ENCODE results near the gene OPCML.

DNA sequence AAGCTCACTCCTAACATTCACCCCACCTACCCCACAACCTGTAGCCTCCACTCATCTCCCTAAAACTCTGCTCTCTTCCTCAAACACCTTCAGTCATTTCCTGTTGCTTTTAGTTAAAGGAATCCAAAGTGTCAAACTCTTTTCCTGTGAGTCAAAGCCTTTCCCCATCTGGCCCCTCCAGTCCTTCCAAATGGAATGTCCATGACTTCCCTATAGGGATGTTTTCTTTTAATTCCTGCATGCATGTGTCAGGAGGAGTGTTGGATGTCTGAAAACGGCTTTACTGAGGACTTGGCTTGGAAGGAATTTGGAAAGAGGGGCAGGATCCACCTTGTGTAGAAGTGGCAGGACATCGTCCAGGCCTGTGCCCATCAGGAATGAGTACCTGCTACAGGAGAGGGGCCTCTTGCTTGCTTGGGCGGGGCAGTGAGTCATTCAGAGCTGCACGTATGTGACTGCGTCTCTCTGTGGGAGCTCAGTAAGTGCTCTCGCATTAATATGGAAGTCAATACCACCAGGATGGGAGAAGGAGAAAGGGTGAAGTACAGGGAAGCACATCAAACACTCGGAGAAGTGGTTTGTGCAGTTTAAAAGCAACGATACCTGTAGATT is 491.9 kb downstream of the OPCML start:
- TF ChIP-seq, protein P1, sequence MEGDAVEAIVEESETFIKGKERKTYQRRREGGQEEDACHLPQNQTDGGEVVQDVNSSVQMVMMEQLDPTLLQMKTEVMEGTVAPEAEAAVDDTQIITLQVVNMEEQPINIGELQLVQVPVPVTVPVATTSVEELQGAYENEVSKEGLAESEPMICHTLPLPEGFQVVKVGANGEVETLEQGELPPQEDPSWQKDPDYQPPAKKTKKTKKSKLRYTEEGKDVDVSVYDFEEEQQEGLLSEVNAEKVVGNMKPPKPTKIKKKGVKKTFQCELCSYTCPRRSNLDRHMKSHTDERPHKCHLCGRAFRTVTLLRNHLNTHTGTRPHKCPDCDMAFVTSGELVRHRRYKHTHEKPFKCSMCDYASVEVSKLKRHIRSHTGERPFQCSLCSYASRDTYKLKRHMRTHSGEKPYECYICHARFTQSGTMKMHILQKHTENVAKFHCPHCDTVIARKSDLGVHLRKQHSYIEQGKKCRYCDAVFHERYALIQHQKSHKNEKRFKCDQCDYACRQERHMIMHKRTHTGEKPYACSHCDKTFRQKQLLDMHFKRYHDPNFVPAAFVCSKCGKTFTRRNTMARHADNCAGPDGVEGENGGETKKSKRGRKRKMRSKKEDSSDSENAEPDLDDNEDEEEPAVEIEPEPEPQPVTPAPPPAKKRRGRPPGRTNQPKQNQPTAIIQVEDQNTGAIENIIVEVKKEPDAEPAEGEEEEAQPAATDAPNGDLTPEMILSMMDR (IDR thresholded peaks at IDR 0.05; ENCODE audit: insufficient read depth, low read length): no peak
- TF ChIP-seq, protein P2, sequence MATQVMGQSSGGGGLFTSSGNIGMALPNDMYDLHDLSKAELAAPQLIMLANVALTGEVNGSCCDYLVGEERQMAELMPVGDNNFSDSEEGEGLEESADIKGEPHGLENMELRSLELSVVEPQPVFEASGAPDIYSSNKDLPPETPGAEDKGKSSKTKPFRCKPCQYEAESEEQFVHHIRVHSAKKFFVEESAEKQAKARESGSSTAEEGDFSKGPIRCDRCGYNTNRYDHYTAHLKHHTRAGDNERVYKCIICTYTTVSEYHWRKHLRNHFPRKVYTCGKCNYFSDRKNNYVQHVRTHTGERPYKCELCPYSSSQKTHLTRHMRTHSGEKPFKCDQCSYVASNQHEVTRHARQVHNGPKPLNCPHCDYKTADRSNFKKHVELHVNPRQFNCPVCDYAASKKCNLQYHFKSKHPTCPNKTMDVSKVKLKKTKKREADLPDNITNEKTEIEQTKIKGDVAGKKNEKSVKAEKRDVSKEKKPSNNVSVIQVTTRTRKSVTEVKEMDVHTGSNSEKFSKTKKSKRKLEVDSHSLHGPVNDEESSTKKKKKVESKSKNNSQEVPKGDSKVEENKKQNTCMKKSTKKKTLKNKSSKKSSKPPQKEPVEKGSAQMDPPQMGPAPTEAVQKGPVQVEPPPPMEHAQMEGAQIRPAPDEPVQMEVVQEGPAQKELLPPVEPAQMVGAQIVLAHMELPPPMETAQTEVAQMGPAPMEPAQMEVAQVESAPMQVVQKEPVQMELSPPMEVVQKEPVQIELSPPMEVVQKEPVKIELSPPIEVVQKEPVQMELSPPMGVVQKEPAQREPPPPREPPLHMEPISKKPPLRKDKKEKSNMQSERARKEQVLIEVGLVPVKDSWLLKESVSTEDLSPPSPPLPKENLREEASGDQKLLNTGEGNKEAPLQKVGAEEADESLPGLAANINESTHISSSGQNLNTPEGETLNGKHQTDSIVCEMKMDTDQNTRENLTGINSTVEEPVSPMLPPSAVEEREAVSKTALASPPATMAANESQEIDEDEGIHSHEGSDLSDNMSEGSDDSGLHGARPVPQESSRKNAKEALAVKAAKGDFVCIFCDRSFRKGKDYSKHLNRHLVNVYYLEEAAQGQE (IDR thresholded peaks at IDR 0.05; ENCODE audit: insufficient replicate concordance, low read depth): no peak

Data from HL-60 (cell line).